Esophagus muscularis mucosa (tissue), 4 donors: ENCODE measurements around the gene TMEM41B. TPM values are rescaled to one million over a fixed set of nuclear protein-coding genes. Genes with fewer than 3 reads are reported as not detected.
"Not testable (repeated sequence)": the region's sequence is repeated elsewhere in the genome, so short reads cannot be mapped to it uniquely, and the experiment has no call there.

Source experiments
- DNase-seq: peaks from one replicate; pipeline ENCODE4 v3.0.0-alpha.2; 2017; ENCODE audit errors: extremely low spot score
- H3K27ac ChIP-seq, 4 donors: fragments of 200-600 bp; sonication (generic); replicated peaks in 1 of 4; 1 replicate in 3 of 4; 2 replicates in 1 of 4; pipeline ENCODE4 v1.5.1; 2016 to 2019; ENCODE audit warnings: mild to moderate bottlenecking in 1 of 4
- H3K27me3 ChIP-seq, 4 donors: fragments of 200-600 bp; sonication (generic); one replicate each; pipeline versions ENCODE4 v1.5.1 to v1.6.0; 2016 to 2019
- H3K36me3 ChIP-seq, 4 donors: fragments of 200-600 bp; sonication (generic); one replicate each; pipeline ENCODE4 v1.5.1; 2016 to 2019
- H3K4me1 ChIP-seq, 4 donors: fragments of 200-600 bp; sonication (generic); one replicate each; pipeline ENCODE4 v1.5.1; 2016 to 2019
- H3K4me3 ChIP-seq, 4 donors: fragments of 200-600 bp; sonication (generic); 1 replicate in 2 of 4; 2 replicates in 2 of 4; pipeline ENCODE4 v1.5.1; 2016 to 2019; ENCODE audit warnings: mild to moderate bottlenecking in 4 of 4, moderate library complexity in 1 of 4
- H3K9me3 ChIP-seq, 4 donors: fragments of 200-600 bp; sonication (generic); 1 replicate in 3 of 4; 2 replicates in 1 of 4; pipeline ENCODE4 v1.5.1; 2016 to 2019
- EP300 ChIP-seq: sonication (generic); formaldehyde crosslinking; IDR thresholded peaks from one replicate; pipeline ENCODE4 v1.6.1; 2017; ENCODE audit warnings: antibody characterized with exemption
- POLR2A ChIP-seq: fragments of 450-650 bp; IDR thresholded peaks from one replicate; pipeline ENCODE4 v1.6.1; 2017; ENCODE audit warnings: antibody characterized with exemption, moderate library complexity, mild to moderate bottlenecking, low read depth
- POLR2AphosphoS5 ChIP-seq, 2 donors: sonication (generic); formaldehyde crosslinking; IDR thresholded peaks; one replicate each; pipeline ENCODE4 v1.6.1; 2017; ENCODE audit warnings: antibody characterized with exemption in 2 of 2
- WGBS: methylation state at CpG from one replicate; pipeline ENCODE4 v1.1.5; 2018; 5-methylcytosine and 5-hydroxymethylcytosine counted together
- intact Hi-C: fragments of 100-400 bp; cut with DNase I; formaldehyde crosslinking; loops from one replicate; pipeline ENCODE4 v1.15.1; 2023
- total RNA-seq, 4 donors: library from RNA; depleted of rRNA; stranded (reverse); fragments of >200 nt; gene quantifications; one replicate each; pipeline versions ENCODE4 v1.1.0 to v1.2.1, GENCODE V29; 2016
- TF ChIP-seq, protein P1 (sequence below), 3 experiments: fragments of 200-600 bp in 2 of 3; fragments of 450-650 bp in 1 of 3; sonication (generic) in 2 of 3; IDR thresholded peaks; one replicate each; pipeline ENCODE4 v1.5.1; 2017 to 2019; ENCODE audit warnings: antibody characterized with exemption in 3 of 3, mild to moderate bottlenecking in 2 of 3, moderate library complexity in 1 of 3

Gene TMEM41B
- total RNA-seq, 4 donors from 2014 or later, result 13.3 to 21.1 (median 17.4) TPM

DNA sequence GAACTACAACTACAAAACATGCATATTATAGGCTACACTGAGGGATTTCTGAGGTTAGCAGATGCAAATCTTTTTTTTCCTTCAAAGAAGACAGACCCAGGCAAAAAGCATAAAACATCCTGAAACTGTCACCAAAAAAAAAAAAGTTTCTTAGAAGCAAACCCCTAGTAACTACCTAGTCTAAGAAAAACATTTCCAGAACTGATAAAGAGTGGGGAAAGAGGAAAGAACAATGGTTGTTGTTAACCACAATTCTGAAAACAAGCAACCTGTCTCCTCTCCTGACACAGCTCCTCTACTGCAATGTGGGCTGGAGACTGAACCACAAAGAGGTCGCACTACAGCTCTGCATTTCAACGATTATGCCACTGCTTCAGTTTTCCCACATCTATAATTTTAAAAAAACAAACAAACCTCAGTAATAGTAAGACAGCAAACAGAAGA, 64.2 kb downstream of the TMEM41B start:
- intact Hi-C loops, result no loop called here

DNA sequence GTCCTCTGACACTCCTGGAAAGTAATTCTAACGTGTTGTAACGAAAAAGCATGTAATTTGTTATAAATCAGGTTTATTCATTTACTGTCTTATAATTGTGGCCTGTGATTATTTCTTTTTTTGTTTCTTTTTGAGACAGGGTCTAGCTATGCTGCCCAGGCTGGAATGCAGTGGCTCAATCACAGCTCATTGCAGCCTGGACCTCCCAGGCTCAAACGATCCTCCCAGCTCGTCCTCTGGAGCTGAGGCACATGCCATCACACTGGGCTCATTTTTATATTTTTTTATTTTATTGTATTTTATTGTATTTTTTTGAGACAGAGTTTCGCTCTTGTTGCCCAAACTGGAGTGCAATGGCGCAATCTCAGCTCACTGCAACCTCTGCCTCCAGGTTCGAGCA, 65.1 kb downstream of the TMEM41B start:
- TF ChIP-seq, protein P1, sequence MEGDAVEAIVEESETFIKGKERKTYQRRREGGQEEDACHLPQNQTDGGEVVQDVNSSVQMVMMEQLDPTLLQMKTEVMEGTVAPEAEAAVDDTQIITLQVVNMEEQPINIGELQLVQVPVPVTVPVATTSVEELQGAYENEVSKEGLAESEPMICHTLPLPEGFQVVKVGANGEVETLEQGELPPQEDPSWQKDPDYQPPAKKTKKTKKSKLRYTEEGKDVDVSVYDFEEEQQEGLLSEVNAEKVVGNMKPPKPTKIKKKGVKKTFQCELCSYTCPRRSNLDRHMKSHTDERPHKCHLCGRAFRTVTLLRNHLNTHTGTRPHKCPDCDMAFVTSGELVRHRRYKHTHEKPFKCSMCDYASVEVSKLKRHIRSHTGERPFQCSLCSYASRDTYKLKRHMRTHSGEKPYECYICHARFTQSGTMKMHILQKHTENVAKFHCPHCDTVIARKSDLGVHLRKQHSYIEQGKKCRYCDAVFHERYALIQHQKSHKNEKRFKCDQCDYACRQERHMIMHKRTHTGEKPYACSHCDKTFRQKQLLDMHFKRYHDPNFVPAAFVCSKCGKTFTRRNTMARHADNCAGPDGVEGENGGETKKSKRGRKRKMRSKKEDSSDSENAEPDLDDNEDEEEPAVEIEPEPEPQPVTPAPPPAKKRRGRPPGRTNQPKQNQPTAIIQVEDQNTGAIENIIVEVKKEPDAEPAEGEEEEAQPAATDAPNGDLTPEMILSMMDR (IDR thresholded peaks at IDR 0.05), result no peak
- TF ChIP-seq POLR2AphosphoS5 (IDR thresholded peaks at IDR 0.05) (no peak), POLR2A (no peak), EP300 (no peak)
- Histone ChIP-seq H3K36me3 (no peaks in the 10 kb centered on the region), H3K27ac (no peak overlapping the region), H3K27me3 (no peaks in the 10 kb centered on the region), H3K4me1 (peaks cover 23 to 54% (median 36%) of the 10 kb centered on the region in 4 donors), H3K9me3 (no peaks in the 10 kb centered on the region), H3K4me3 (no peak overlapping the region)
- DNase-seq, result no peak
- WGBS, result 94% methylated on average over 7 of the region's 7 CpGs
- intact Hi-C loops, result no loop called here

More for the DNA sequence above, 64.2 kb downstream of the TMEM41B start:
- no peak for DNase-seq
- WGBS, result 46% methylated on average over 2 of the region's 2 CpGs
- Histone ChIP-seq H3K27ac (no peak overlapping the region), H3K4me1 (peaks cover 23 to 48% (median 37%) of the 10 kb centered on the region in 4 donors), H3K27me3 (no peaks in the 10 kb centered on the region), H3K36me3 (peaks cover 0 to 6% (median 2%) of the 10 kb centered on the region in 4 donors), H3K9me3 (no peaks in the 10 kb centered on the region), H3K4me3 (no peak overlapping the region)
- TF ChIP-seq POLR2AphosphoS5 (IDR thresholded peaks at IDR 0.05) (no peak), EP300 (no peak), POLR2A (no peak)
- TF ChIP-seq, protein P1 (IDR thresholded peaks at IDR 0.05), result no peak

GRCh38 chr11:9247863-9248262, 66.5 kb downstream of the TMEM41B start:
- Histone ChIP-seq H3K9me3 (no peaks in the 10 kb centered on the region), H3K27ac (no peak overlapping the region), H3K27me3 (no peaks in the 10 kb centered on the region), H3K4me3 (no peak overlapping the region), H3K36me3 (no peaks in the 10 kb centered on the region), H3K4me1 (peaks cover 16 to 44% (median 28%) of the 10 kb centered on the region in 4 donors)
- intact Hi-C loops, result no loop called here
- WGBS, result 98% methylated on average over 3 of the region's 3 CpGs
- DNase-seq, result no peak
- TF ChIP-seq, protein P1 (IDR thresholded peaks at IDR 0.05), result no peak
- TF ChIP-seq EP300, result no peak

DNA sequence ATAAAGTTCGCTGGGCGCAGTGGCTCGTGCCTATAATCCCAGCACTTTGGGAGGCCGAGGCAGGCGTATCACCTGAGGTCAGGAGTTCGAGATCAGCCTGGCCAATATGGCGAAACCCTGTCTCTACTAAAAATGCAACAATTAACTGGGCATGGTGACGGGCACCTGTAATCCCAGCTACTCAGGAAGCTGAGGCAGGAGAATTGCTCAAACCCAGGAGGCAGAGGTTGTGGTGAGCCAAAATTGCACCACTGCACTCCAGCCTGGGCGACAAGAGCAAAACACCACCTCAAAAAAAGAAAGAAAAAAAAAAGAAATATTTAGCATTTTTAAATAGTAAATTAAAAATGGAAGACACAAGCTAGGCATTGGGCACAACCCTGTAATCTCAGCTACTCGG, 78.2 kb downstream of the TMEM41B start:
- 91% methylated on average over 10 of the region's 10 CpGs for WGBS
- H3K27ac ChIP-seq, H3K27me3 ChIP-seq, H3K4me3 ChIP-seq, H3K36me3 ChIP-seq, H3K9me3 ChIP-seq, DNase-seq, intact Hi-C loops: not testable (repeated sequence)
- H3K4me1 ChIP-seq, result peaks cover 14 to 39% (median 35%) of the 10 kb centered on the region in 4 donors

DNA sequence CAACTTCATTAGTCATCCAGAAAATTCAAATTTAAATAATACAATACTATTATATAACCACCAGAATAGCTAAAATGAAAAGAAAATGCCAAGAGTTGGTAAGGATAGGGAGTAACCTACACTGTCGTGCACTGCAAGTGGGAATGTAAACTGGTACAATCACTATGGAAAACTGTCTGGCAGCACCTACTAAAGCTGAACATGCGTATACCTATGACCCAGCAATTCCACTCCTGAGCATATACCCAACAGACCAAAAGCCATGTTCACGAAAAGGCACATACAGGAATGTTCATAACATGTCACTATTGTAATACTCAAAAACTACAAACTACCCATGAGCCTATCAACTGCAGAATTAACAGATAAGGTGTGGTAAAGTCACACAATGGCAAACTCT, 81.9 kb downstream of the TMEM41B start:
- H3K27ac ChIP-seq, result peak overlapping the region in 2 of 4 donors; percentile 61 to 68
- peaks cover 29 to 51% (median 45%) of the 10 kb centered on the region in 4 donors for H3K4me1 ChIP-seq
- H3K36me3 ChIP-seq, result no peaks in the 10 kb centered on the region
- 69% methylated on average over 3 of the region's 3 CpGs for WGBS
- TF ChIP-seq, protein P1 (IDR thresholded peaks at IDR 0.05), result no peak
- TF ChIP-seq POLR2AphosphoS5 (IDR thresholded peaks at IDR 0.05), result no peak
- TF ChIP-seq EP300, result no peak
- TF ChIP-seq POLR2A, result no peak
- intact Hi-C loops, result no loop called here
- no peak overlapping the region for H3K4me3 ChIP-seq
- DNase-seq, result no peak
- no peaks in the 10 kb centered on the region for H3K9me3 ChIP-seq
- H3K27me3 ChIP-seq, result no peaks in the 10 kb centered on the region
